PC-3 (cell line): Measurements from ENCODE around the gene RASGRP1. TPM values are rescaled to one million over a fixed set of nuclear protein-coding genes. Genes with fewer than 3 reads are reported as not detected.

Experiments
- ATAC-seq: fragments of 200-7000 bp; cut with Tn5 transposase; 2 replicates; pipeline ENCODE4 v1.9.1; 2020; ENCODE audit warnings: mild to moderate bottlenecking, moderate library complexity
- BruUV-seq: library from RNA; stranded (reverse); fragments of 400-500 nt; replicated peaks from 2 replicates; lab custom pipeline; 2021; lab: Mats Ljungman, UMichigan
- CTCF ChIA-PET: fragments of 300-600 bp; sonication (Branson Sonifier 250); formaldehyde crosslinking; loops from one replicate; lab custom pipeline; 2022; ENCODE audit warnings: antibody characterized with exemption; lab: Charles Lee
- POLR2A ChIA-PET: fragments of 300-600 bp; sonication (Branson Sonifier 250); formaldehyde crosslinking; loops from one replicate; lab custom pipeline; 2022; ENCODE audit warnings: antibody characterized with exemption; ENCODE audit not compliant: unreplicated experiment; lab: Charles Lee
- DNase-seq: peaks from one replicate; pipeline ENCODE4 v3.0.0-alpha.2; 2015
- H2AFZ ChIP-seq: fragments of 300-600 bp; sonication (generic); 2 replicates; pipeline ENCODE4 v1.6.0; 2016; ENCODE audit warnings: antibody characterized with exemption, low read length
- H3F3A ChIP-seq: fragments of 300-600 bp; sonication (generic); one replicate; pipeline ENCODE4 v1.6.0; 2017; ENCODE audit warnings: antibody characterized with exemption, low read length, control low read depth, mild to moderate bottlenecking; ENCODE audit not compliant: unreplicated experiment
- H3K27ac ChIP-seq: fragments of 300-600 bp; sonication (generic); 2 replicates; pipeline ENCODE4 v1.5.1; 2016; ENCODE audit warnings: mild to moderate bottlenecking, low read length
- H3K27me3 ChIP-seq: fragments of 300-600 bp; sonication (generic); 2 replicates; pipeline ENCODE4 v1.6.1; 2016; ENCODE audit warnings: low read length, mixed read lengths
- H3K36me3 ChIP-seq: fragments of 300-600 bp; sonication (generic); 2 replicates; pipeline ENCODE4 v1.6.1; 2016; ENCODE audit warnings: low read depth, mixed run types, low read length, mixed read lengths
- H3K4me1 ChIP-seq: fragments of 300-600 bp; sonication (generic); 2 replicates; pipeline ENCODE4 v1.5.1; 2016; ENCODE audit warnings: low read length; ENCODE audit not compliant: insufficient read depth
- H3K4me2 ChIP-seq: fragments of 300-600 bp; sonication (generic); 2 replicates; pipeline ENCODE4 v1.6.0; 2016; ENCODE audit warnings: low read length
- H3K4me3 ChIP-seq: fragments of 300-600 bp; sonication (generic); 2 replicates; pipeline ENCODE4 v1.5.1; 2016; ENCODE audit warnings: mild to moderate bottlenecking, low read length, mixed read lengths
- H3K79me2 ChIP-seq: fragments of 300-600 bp; sonication (generic); 2 replicates; pipeline ENCODE4 v1.6.1; 2017; ENCODE audit warnings: low read length, mixed read lengths
- H3K9ac ChIP-seq: fragments of 300-600 bp; sonication (generic); 2 replicates; pipeline ENCODE4 v1.6.0; 2016; ENCODE audit warnings: mild to moderate bottlenecking, low read length
- H3K9me2 ChIP-seq: fragments of 300-600 bp; sonication (generic); replicated peaks from 2 replicates; pipeline ENCODE4 v1.6.1; 2016; ENCODE audit warnings: mixed run types, low read length, mixed read lengths
- H3K9me3 ChIP-seq: fragments of 300-600 bp; sonication (generic); 2 replicates; pipeline ENCODE4 v1.6.1; 2016; ENCODE audit warnings: low read length, mixed read lengths
- H4K20me1 ChIP-seq: fragments of 300-600 bp; sonication (generic); 2 replicates; pipeline ENCODE4 v1.6.1; 2016; ENCODE audit warnings: low read length, mixed read lengths
- EZH2 ChIP-seq: fragments of 300-600 bp; sonication (generic); IDR thresholded peaks from one replicate; pipeline ENCODE4 v1.6.1; 2017; ENCODE audit warnings: antibody characterized with exemption, mild to moderate bottlenecking, low read length; ENCODE audit not compliant: unreplicated experiment
- EZH2phosphoT487 ChIP-seq: fragments of 300-600 bp; sonication (generic); IDR thresholded peaks from 2 replicates; pipeline ENCODE4 v1.6.1; 2018; ENCODE audit warnings: mild to moderate bottlenecking, antibody characterized with exemption, low read length, borderline replicate concordance
- intact Hi-C: fragments of 100-400 bp; cut with micrococcal nuclease; formaldehyde crosslinking; loops from 2 replicates; pipeline ENCODE4 v1.9.0; 2023
- total RNA-seq: library from RNA; depleted of rRNA; stranded (reverse); fragments of >200 nt; gene quantifications from 2 replicates; pipeline ENCODE4 v1.2.3, GENCODE V29; 2014
- TF ChIP-seq, protein P1 (sequence below): fragments of 300-600 bp; sonication (generic); conservative IDR thresholded peaks from 2 replicates; pipeline ENCODE4 v1.5.1; 2017; ENCODE audit warnings: antibody characterized with exemption, low read depth, mild to moderate bottlenecking, low read length

RASGRP1 gene
- total RNA-seq, 1 experiment from 2014 or later = not detected

DNA sequence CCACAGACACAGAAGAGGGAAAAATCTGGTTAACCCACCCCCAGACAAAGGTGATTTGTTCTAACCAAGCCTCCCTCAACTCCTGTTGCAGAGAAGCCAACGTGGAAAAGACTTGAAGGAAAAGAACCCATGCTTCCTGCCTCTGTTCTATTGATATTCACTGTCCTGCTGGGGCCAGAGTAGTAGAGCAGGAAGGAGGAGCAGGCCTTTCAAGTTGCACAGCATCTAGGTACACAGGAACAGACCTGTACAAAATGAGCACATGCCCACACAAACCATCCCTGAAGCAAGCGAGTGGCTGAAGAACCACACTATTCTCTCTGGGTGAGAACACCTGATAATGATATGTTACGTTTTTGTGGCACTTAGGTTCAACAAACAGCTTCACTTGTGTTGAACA, 29.9 kb downstream of the RASGRP1 start:
- TF ChIP-seq, protein P1, sequence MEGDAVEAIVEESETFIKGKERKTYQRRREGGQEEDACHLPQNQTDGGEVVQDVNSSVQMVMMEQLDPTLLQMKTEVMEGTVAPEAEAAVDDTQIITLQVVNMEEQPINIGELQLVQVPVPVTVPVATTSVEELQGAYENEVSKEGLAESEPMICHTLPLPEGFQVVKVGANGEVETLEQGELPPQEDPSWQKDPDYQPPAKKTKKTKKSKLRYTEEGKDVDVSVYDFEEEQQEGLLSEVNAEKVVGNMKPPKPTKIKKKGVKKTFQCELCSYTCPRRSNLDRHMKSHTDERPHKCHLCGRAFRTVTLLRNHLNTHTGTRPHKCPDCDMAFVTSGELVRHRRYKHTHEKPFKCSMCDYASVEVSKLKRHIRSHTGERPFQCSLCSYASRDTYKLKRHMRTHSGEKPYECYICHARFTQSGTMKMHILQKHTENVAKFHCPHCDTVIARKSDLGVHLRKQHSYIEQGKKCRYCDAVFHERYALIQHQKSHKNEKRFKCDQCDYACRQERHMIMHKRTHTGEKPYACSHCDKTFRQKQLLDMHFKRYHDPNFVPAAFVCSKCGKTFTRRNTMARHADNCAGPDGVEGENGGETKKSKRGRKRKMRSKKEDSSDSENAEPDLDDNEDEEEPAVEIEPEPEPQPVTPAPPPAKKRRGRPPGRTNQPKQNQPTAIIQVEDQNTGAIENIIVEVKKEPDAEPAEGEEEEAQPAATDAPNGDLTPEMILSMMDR = no peak
- TF ChIP-seq EZH2phosphoT487 (no peak), EZH2 (no peak)
- H3K4me1 ChIP-seq = peaks cover 12% of the 10 kb centered on the region
- H3K27me3 ChIP-seq = peaks cover 4% of the 10 kb centered on the region; the same call in 1 of the 2 replicates
- H3K9ac ChIP-seq = no peak overlapping the region
- H3F3A ChIP-seq = no peaks in the 10 kb centered on the region
- no peaks in the 10 kb centered on the region for H3K79me2 ChIP-seq
- BruUV-seq = no TSS peak
- H2AFZ ChIP-seq = no peak overlapping the region
- intact Hi-C loops = no loop called here
- DNase-seq = no peak
- H3K4me3 ChIP-seq = no peak overlapping the region
- no peak for ATAC-seq
- no peaks in the 10 kb centered on the region for H3K36me3 ChIP-seq
- H3K9me3 ChIP-seq = no peaks in the 10 kb centered on the region
- ChIA-PET CTCF (interaction anchor here (0.6 kb wide), 1 partner anchor 173 kb away, joined by 3 read pairs; no protein-coding TSS in a partner anchor), POLR2A (no interaction called here)
- H3K27ac ChIP-seq = no peak overlapping the region
- H3K4me2 ChIP-seq = no peak overlapping the region
- H3K9me2 ChIP-seq = no peaks in the 10 kb centered on the region
- no peaks in the 10 kb centered on the region for H4K20me1 ChIP-seq

DNA sequence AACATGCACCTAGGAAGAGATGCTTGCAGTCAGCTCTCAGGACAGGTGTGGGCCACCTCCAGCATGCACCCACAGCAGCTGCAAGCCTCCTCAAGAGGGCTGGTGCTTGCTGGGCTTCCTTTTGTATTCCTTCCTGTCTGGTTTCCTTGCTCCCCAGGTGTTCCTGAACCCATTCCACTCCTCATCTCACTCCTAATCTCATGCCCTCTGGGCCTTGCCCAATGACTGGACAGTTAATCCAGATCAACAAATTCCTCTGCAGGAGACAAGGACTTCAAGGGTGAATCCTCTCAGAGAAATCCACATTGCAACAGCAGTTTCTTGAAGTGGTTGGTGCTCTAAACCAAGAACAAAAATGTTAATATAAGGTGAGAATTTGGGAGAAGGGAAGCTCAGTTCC, 30.7 kb downstream of the RASGRP1 start:
- no TSS peak for BruUV-seq
- intact Hi-C loops = no loop called here
- Histone ChIP-seq H3K4me2 (no peak overlapping the region), H3K27me3 (peaks cover 4% of the 10 kb centered on the region; the same call in 1 of the 2 replicates), H3K79me2 (no peaks in the 10 kb centered on the region), H4K20me1 (no peaks in the 10 kb centered on the region), H3K4me1 (peaks cover 12% of the 10 kb centered on the region), H3K4me3 (no peak overlapping the region), H2AFZ (no peak overlapping the region), H3K36me3 (no peaks in the 10 kb centered on the region), H3K27ac (no peak overlapping the region), H3K9ac (no peak overlapping the region), H3K9me3 (no peaks in the 10 kb centered on the region), H3F3A (no peaks in the 10 kb centered on the region), H3K9me2 (no peaks in the 10 kb centered on the region)
- ChIA-PET POLR2A (no interaction called here), CTCF (no interaction called here)
- ATAC-seq = no peak
- TF ChIP-seq, protein P1 = no peak
- TF ChIP-seq EZH2phosphoT487 (no peak), EZH2 (no peak)
- DNase-seq = no peak

DNA sequence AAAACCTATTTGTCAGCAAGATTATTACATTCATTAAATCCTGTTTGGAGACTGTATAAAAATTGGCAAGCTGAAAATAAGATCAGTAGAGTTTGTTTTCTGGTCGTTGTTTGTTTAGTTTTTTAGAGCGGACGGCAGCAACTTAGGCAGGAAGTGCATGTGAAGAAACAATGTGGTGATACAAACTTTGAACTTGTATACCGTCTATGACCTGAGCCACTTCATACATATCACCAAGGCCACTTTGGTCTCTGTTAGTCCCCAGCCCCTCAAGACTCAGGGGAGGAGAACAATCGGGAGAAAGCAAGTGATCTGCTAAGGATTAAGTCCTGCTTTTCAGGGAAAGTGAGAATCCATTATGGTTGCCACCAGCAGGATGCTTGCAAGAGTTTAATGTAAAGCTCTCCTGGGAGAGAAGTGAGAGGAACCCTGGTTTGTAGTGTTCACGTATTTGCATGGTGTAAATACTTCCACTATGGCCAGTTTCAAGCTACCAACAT, 31.1 kb downstream of the RASGRP1 start:
- H2AFZ ChIP-seq = no peak overlapping the region
- ChIA-PET CTCF (no interaction called here), POLR2A (no interaction called here)
- H3K9me2 ChIP-seq = no peaks in the 10 kb centered on the region
- no peak overlapping the region for H3K27ac ChIP-seq
- BruUV-seq = no TSS peak
- DNase-seq (no peak), ATAC-seq (no peak)
- H3K4me2 ChIP-seq = no peak overlapping the region
- intact Hi-C loops = no loop called here
- H3K36me3 ChIP-seq = no peaks in the 10 kb centered on the region
- TF ChIP-seq, protein P1 = no peak
- TF ChIP-seq EZH2phosphoT487 = no peak
- no peak for TF ChIP-seq EZH2
- no peaks in the 10 kb centered on the region for H3K9me3 ChIP-seq
- H3K79me2 ChIP-seq = no peaks in the 10 kb centered on the region
- H3K9ac ChIP-seq = no peak overlapping the region
- H3F3A ChIP-seq = no peaks in the 10 kb centered on the region
- no peaks in the 10 kb centered on the region for H4K20me1 ChIP-seq
- peaks cover 4% of the 10 kb centered on the region; the same call in 1 of the 2 replicates for H3K27me3 ChIP-seq
- peaks cover 12% of the 10 kb centered on the region for H3K4me1 ChIP-seq
- no peak overlapping the region for H3K4me3 ChIP-seq
